ENCODE data around the gene EXO5. TPM values are rescaled to one million over a fixed set of nuclear protein-coding genes. Genes with fewer than 3 reads are reported as not detected.
"Not testable (repeated sequence)": the region's sequence is repeated elsewhere in the genome, so short reads cannot be mapped to it uniquely, and the experiment has no call there.

EXO5 gene
- total RNA-seq, 2 donors from 2014 or later, result 5.3 to 6.1 TPM

GRCh38 chr1:40535732-40536131 is 27.2 kb downstream of the EXO5 start:
- DNase-seq (ENCODE audit: low spot score), result no peak
- intact Hi-C loops (cut with DNase I), result no loop called here

GRCh38 chr1:40539338-40539737 is 30.8 kb downstream of the EXO5 start:
- intact Hi-C loops (cut with DNase I), result no loop called here

GRCh38 chr1:40546957-40547356 is 38.4 kb downstream of the EXO5 start:
- intact Hi-C loops (cut with DNase I), result no loop called here
- no peak for DNase-seq (ENCODE audit: low spot score)

More at GRCh38 chr1:40539338-40539737, 30.8 kb downstream of the EXO5 start:
- DNase-seq (ENCODE audit: low spot score), result no peak

GRCh38 chr1:40553017-40553416 is 44.5 kb downstream of the EXO5 start:
- intact Hi-C loops (cut with DNase I), result no loop called here
- DNase-seq (ENCODE audit: low spot score), result no peak

GRCh38 chr1:40554807-40555206 is 46.2 kb downstream of the EXO5 start:
- intact Hi-C loops (cut with DNase I); DNase-seq (ENCODE audit: low spot score): not testable (repeated sequence)

DNA sequence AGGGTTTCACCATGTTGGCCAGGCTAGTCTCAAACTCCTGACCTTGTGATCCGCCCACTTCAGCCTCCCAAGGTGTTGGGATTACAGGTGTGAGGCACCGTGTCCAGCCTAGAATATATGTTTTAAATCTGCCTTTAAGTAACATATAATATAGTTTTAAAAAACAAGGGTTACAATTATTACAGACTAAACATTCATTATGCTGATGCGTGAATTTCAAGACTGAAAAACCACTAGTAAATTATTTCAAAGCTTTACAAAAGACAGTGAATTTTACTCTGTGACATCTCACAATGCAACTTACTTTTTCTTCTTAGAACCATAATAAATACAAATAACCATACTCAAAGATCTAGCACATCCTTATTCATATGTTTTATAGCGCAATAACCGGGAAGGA is 47.6 kb downstream of the EXO5 start:
- no peak for DNase-seq (ENCODE audit: low spot score)
- intact Hi-C loops (cut with DNase I), result no loop called here

- not testable (repeated sequence) for DNase-seq (ENCODE audit: low spot score)
Measured at GRCh38 chr1:40558241-40558640, 49.7 kb downstream of the EXO5 start.

DNA sequence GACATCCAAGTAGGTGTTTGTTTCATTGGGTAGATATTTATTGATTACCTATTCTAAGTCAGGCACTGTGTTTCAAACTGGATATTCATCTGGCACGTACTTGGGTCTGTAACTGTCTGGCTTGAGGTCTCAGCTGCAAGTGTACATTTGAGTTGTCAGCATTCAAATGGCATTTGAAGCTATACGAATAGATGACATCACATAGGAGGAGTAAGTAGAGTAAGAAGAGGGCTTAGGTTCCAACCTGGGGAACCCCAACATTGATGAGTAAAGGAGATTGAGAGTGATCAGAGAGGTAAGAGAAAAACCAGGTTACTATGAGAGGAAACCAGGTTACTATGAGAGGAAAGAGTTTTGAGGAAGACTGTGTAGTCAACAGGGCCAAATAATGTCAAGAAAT is 53.6 kb downstream of the EXO5 start:
- DNase-seq (ENCODE audit: low spot score), result no peak
- intact Hi-C loops (cut with DNase I), result no loop called here

More at GRCh38 chr1:40558241-40558640, 49.7 kb downstream of the EXO5 start:
- intact Hi-C loops (cut with DNase I), result not testable (repeated sequence)

- intact Hi-C loops (cut with DNase I), result no loop called here
- no peak for DNase-seq (ENCODE audit: low spot score)
Measured at GRCh38 chr1:40563266-40563665, 54.7 kb downstream of the EXO5 start.

- intact Hi-C loops (cut with DNase I), result no loop called here
- DNase-seq (ENCODE audit: low spot score), result no peak
Measured at GRCh38 chr1:40564506-40564905, 55.9 kb downstream of the EXO5 start.

DNA sequence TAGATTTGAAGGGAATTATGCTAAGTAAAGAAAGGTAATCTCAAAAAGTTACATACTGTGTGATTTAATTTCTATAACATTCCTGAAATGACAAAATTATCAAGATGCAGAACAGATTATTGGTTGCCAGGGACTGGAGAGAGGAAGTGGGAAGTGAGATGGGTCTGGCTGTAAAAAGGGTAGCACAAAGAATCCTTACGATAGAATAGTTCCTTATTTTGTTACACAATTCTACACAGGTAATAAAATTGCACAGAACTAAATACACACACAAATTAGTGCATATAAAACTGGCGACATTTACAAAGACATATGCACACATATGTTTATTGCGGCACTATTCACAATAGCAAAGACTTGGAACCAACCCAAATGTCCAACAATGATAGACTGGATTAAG is 56.3 kb downstream of the EXO5 start:
- DNase-seq (ENCODE audit: low spot score), result no peak
- intact Hi-C loops (cut with DNase I), result no loop called here

Other genes starting within 250 kb of the EXO5 start
- gene COL9A2, start 191.5 kb upstream of the EXO5 start, total RNA-seq, result 1 to 10 TPM in 1 of 2 donors, under 1 TPM in 1; 0.67 to 3.1 TPM
- gene SMAP2, start 135.0 kb upstream of the EXO5 start, total RNA-seq, result 10 to 100 TPM; 26.0 to 44.8 TPM
- 1 to 10 TPM; 1.6 to 2.6 TPM for gene ZFP69B, start 58.3 kb upstream of the EXO5 start, total RNA-seq
- gene ZFP69, start 31.5 kb upstream of the EXO5 start, total RNA-seq, result 1 to 10 TPM; 4.3 to 6.4 TPM
- 1 to 10 TPM; 4.2 to 4.8 TPM for gene ZNF684, start 22.9 kb downstream of the EXO5 start, total RNA-seq
- gene RIMS3, start 156.9 kb downstream of the EXO5 start, total RNA-seq, result 10 to 100 TPM in 1 of 2 donors, 1 to 10 TPM in 1; 8.2 to 11.2 TPM
- 10 to 100 TPM; 33.5 to 44.8 TPM for gene NFYC, start 182.9 kb downstream of the EXO5 start, total RNA-seq